ENCODE data around the gene TRIP11.
A peak's percentile ranks its signal among the peaks of the same experiment; 100 is the strongest.
"Not testable (repeated sequence)": the region's sequence is repeated elsewhere in the genome, so short reads cannot be mapped to it uniquely, and the experiment has no call there.

Gene TRIP11

GRCh38 chr14:92039719-92040430 lies at the start of gene TRIP11:
TSS of gene TRIP11 (minus strand) at chr14:92040059. CDS start at chr14:92039685, 374 bp downstream.
- peak; percentile 95 for DNase-seq

DNA sequence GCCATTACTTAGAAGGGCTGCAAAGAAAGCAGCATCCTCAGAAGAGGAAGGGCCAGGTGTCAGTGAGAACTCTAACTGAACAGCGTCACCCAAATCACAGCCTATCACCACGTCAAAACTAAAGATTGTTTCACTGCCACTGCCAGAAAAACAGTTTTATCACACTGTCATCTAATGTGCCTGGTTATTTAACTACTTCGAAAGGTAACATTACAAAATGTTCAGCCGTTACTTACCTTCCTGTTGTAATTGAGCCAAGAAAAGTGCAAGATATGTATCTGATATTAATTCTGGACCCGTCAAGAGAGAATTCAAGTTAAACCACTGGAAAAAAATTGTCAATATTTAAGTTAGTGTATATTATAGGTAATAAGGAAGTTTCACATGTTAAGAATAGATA lies 48.6 kb upstream of the TRIP11 start:
- no peak for DNase-seq

GRCh38 chr14:92074555-92074954 lies 34.7 kb upstream of the TRIP11 start:
- no peak for DNase-seq

DNA sequence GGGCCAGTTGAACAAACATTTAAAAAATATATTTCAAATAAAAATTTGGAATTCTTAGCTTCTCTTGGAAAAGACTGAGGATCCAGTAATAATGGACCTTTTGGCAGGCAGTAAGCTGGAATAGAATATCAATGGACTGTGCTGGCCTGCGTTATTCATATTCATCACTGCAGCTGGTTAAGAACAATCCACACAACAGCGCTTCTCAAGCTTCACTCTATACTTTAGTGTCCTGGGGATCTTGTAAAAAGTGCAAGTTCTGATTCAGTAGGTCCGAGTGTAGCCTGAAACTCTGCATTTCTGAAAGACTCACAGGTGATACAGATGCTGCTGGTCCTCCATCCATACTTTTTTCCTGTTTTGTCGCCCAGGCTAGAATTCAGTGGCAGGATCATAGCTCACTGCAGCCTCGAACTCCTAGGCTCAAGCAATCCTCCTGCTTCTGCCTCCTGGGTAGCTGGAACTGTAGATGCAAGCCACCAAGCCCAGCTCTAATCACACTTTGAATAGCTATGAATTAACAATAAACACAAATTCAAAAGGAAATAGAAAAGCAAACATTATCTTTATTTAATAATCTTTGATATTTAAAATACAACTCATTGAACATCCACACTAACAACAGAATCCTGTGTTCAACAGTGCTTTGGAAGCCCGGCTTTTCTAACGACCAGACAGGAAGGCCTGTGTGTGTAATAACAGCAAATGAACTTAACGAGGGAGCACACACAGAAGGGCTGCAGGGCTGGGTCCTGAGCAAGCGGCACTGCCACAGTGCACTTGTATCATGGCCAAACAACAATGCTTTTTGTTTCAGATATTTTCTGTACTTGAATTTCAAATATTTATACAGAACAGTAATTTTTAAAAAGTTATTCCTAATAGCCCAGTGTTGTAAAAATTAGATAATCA lies 18.4 kb upstream of the TRIP11 start:
- DNase-seq = no peak

DNA sequence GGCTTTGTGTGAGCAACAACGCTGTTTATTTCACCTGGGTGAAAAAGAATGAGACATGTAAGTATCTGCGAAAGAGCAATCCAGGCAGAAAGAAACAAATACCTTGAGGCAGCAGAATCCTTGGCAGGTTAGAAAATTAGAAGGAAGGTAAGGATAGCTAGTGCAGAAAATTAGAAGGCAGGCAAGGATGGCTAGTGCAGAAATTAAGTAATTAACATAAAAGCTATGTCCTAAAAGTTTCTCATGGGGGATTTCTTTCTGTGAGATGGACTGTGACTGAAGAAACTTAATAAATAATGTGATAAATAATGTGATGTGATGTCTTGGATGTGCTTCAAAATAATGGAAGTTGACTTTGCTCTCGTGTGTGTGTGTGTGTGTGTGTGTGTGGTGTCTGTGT lies 9.9 kb upstream of the TRIP11 start:
- DNase-seq = no peak

GRCh38 chr14:92049221-92049620 lies 9.4 kb upstream of the TRIP11 start:
- DNase-seq = not testable (repeated sequence)

- DNase-seq = not testable (repeated sequence)
These were observed 6.0 kb upstream of the TRIP11 start for GRCh38 chr14:92045904-92046303.

GRCh38 chr14:92041766-92042165 lies 1.9 kb upstream of the TRIP11 start:
- DNase-seq = not testable (repeated sequence)

- DNase-seq = no peak
These were observed 1.3 kb upstream of the TRIP11 start for GRCh38 chr14:92041203-92041602.

- DNase-seq = peak; percentile 9
These were observed 682 bp upstream of the TRIP11 start for GRCh38 chr14:92040431-92041051.

GRCh38 chr14:92039063-92039718 lies 668 bp downstream of the TRIP11 start:
- peak; percentile 38 for DNase-seq

DNA sequence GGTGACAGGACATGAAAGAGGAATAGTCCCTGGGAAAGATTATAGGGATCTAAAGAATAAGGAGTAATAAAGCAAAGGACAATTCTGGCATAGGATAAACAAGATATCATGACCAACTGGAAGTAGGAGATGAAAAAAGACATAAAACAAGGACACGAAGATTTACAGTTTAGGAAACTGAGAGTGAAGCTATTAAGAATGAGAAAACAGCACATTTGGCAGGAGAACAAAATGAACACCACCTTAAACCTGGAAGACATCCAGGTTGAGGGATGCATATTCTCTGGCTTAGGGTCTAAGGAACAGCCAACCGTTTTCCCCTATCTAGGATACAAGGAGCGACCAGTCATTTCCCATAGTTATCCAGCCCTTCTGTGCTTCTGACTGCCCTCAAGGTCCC lies 1.9 kb downstream of the TRIP11 start:
- no peak for DNase-seq

DNA sequence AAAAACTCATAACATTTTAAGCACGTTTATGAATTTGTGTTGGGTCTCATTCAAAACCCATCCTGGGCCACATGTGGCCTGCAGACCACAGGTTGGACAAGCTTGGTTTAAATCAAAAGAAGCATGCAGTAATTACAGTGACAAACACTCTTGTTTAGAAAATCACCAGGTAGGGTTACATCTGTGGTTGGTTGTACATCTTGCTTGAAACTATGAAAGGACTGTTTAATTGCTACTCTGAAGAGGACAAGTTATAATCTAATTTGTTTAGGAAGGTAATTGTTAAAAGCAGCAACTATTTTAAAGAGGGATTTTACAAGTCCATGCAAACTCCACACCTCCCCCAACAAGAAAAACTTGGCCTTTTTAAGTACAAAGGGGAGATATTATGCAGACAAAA lies 4.0 kb downstream of the TRIP11 start:
- DNase-seq = no peak

DNA sequence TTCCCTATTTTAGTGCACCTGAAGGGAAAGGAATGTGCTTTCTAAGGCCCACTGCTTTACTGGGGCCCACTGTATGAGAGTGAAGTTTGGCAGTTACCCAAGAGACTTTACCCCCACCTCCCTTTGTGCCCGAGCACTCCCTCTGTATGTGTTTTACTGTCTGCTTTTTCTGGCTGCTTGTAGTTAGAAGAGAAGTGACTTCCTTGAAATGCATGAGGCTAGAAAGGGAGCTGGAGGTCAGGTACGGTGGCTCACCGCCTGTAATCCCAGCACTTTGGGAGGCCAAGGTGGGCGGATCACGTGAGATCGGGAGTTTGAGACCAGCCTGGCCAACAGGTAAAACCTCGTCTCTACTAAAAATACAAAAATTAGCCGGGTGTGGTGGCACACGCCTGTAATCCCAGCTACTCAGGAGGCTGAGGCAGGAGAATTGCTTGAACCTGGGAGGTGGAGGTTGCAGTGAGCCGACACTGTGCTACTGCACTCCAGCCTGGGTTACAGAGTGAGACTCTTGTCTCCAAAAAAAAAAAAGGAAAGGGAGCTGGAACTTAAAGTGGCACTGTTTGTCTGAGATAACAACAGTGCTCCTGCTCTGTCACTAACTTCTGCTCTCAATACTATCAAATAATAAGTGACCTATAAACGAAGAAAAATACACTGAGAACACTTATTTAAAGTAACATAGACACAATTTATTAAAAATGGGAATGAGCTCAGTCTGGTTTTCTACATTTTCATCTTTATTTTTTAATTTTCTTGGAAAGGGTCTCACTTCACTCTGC lies 5.8 kb downstream of the TRIP11 start:
- no peak for DNase-seq

GRCh38 chr14:92033433-92033832 lies 6.4 kb downstream of the TRIP11 start:
- DNase-seq = no peak

GRCh38 chr14:92026548-92027190 lies 13.2 kb downstream of the TRIP11 start:
- no peak for DNase-seq

DNA sequence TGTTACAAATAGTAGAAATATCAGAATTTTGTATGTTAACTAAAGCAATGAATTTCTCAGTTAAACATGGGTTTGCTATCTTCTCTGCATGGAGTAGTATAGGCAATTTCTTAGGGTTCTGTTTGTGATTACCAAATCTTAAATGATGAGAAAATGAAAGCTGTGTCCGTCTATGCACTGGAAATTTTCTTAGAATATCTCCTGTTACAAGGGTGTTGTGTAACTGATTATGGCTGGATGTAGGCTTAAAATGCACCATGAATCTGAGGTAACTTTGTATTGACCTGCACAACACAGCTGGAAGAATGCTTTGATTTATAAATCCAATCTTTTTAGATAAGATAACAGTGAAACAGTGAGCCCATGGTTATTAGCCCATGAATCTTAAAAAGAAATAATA lies 17.8 kb downstream of the TRIP11 start:
- no peak for DNase-seq

DNA sequence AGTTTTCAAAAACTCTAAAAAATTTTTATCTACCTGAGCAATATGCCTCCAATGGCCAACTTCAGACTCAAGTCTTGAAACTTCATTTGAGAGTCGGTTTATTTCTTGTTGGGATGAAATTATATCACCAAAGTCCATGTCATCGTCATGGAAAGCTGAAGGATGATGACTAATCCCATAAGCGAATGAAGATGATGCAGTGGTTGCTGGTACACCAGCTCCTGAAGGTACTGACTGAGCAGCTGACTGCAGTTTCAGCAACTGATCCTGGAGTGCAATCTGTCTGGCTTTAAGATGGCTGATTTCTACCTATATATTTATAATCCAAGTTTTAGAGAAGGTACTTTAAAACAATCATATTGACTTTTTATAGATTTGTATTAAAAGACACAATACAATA lies 18.3 kb downstream of the TRIP11 start:
- DNase-seq = no peak

- no peak for DNase-seq
These were observed 25.8 kb downstream of the TRIP11 start for GRCh38 chr14:92014040-92014439.

DNA sequence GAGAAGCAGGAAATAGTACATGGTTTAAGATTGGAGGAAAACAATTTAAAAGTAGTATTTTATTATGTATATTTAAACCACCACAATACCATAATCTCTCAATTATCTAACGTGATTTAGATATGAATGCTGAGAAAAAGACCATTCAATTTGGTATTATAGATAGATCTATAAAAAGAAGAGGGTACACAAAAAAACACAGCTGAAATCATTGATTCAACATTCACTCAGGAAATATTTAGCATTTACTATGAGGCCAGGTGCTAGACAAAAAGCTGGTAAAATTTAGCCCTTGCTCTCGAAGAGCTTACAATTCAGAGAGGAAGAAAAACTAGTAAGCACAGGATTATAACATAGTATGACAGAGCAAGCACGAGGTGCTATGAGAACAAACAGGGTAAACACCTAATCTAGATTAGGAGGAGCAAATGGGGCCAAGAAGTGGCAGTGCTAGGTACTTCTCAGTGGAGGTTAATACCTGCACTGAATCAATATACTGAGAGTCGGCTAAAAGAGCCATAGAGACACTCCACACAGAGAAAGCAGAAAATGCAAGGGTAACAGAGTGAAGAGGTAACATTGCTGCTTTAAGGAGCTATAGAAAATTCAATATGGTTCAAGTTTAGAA lies 27.6 kb downstream of the TRIP11 start:
- DNase-seq = no peak

GRCh38 chr14:92010644-92011043 lies 29.2 kb downstream of the TRIP11 start:
- no peak for DNase-seq

All from stimulated activated CD4-positive, alpha-beta T cell treated with anti-CD3 and anti-CD28 coated beads, Interleukin-4, amount 100 ng/mL, for 24 hours (primary cell).